ENCODE measurements around the gene AKAIN1.

Gene AKAIN1

DNA sequence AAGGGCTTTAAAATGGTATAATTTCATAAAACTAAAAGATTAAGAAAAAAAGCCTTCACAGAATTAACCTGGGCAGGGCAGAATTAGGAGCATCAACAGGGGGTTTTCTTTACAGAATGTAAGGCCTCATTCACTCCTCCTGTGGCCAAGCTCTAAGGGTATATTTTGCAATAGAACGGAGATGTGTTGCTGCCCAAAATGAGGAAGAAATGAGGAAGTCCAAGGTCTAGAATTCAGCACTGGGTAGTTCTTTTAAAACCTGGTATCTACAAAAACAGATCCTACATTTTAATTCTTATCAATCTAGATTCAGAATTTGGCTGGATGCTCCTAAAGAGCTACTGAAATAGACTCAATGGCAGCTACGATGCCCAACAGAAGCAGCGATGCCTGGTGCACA is 101.8 kb downstream of the AKAIN1 start:
- DNase-seq (ENCODE audit: low read depth in 2 of 2) = no peak

DNA sequence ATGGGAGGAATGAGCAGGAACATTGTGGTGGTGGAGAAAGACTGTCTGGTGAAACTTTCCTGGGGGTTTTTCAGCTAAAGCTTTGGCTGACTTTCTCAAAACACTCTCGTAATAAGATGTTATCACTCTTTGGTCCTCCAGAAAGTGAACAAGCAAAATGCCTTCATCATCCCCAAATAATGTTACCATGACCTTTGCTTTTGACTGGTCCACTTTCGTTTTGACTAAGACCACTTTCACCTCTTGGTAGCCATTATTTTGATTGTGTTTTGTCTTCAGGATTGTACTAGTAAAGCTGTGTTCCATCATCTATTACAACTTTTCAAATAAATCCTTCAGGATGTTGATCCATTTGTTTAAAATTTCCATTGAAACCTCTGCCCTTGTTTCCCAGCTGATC is 103.2 kb downstream of the AKAIN1 start:
- DNase-seq (ENCODE audit: low read depth in 2 of 2) = no peak
